MCF 10A (cell line): ENCODE data around the gene KLK15. TPM values are rescaled to one million over a fixed set of nuclear protein-coding genes. Genes with fewer than 3 reads are reported as not detected.

Source experiments
- BruUV-seq: library from RNA; stranded (reverse); fragments of 400-500 nt; replicated peaks from 2 replicates; lab custom pipeline; 2021; lab: Mats Ljungman, UMichigan
- CTCF ChIA-PET: fragments of 300-600 bp; sonication (Branson Sonifier 250); formaldehyde crosslinking; extraction: SDS; loops from one replicate; lab custom pipeline; 2021; ENCODE audit warnings: antibody characterized with exemption, inconsistent platforms; lab: Yijun Ruan, JAX
- POLR2A ChIA-PET: fragments of 300-600, 350-650 bp; sonication (Branson Sonifier 250); formaldehyde crosslinking; extraction: SDS; loops from one replicate; lab custom pipeline; 2020; ENCODE audit warnings: antibody characterized with exemption, inconsistent platforms; lab: Yijun Ruan, JAX
- DNase-seq: peaks from one replicate; pipeline ENCODE4 v3.0.0-alpha.2; 2018; ENCODE audit not compliant: unreplicated experiment
- H3K27ac Mint-ChIP-seq: one replicate; pipeline ENCODE4 v1.8.0; 2022; ENCODE audit warnings: mild to moderate bottlenecking, low read depth, mixed read lengths; ENCODE audit not compliant: unreplicated experiment
- H3K27me3 Mint-ChIP-seq: one replicate; pipeline ENCODE4 v1.8.0; 2022; ENCODE audit warnings: mixed read lengths; ENCODE audit not compliant: insufficient read depth, unreplicated experiment
- H3K36me3 Mint-ChIP-seq: one replicate; pipeline ENCODE4 v1.8.0; 2022; ENCODE audit warnings: mild to moderate bottlenecking, moderate library complexity, mixed read lengths; ENCODE audit not compliant: insufficient read depth, unreplicated experiment
- H3K4me1 Mint-ChIP-seq: one replicate; pipeline ENCODE4 v1.8.0; 2022; ENCODE audit warnings: mixed read lengths; ENCODE audit not compliant: insufficient read depth, unreplicated experiment
- H3K4me3 Mint-ChIP-seq: one replicate; pipeline ENCODE4 v1.8.0; 2022; ENCODE audit warnings: mild to moderate bottlenecking, moderate library complexity, mixed read lengths; ENCODE audit not compliant: unreplicated experiment
- H3K9me3 Mint-ChIP-seq: one replicate; pipeline ENCODE4 v1.8.0; 2022; ENCODE audit warnings: mixed read lengths; ENCODE audit not compliant: unreplicated experiment
- CTCF ChIP-seq: fragments of 200-600 bp; IDR thresholded peaks from one replicate; pipeline ENCODE4 v1.8.0; 2022; ENCODE audit warnings: antibody characterized with exemption, mild to moderate bottlenecking; ENCODE audit not compliant: unreplicated experiment
- intact Hi-C: fragments of 100-400 bp; cut with micrococcal nuclease; formaldehyde crosslinking; loops from 2 replicates; pipeline ENCODE4 v1.14.1; 2022
- total RNA-seq: library from RNA; stranded (reverse); gene quantifications from 2 replicates; pipeline ENCODE4 v1.2.3, GENCODE V29; 2022

Gene KLK15
- total RNA-seq, 1 experiment from 2014 or later: not detected

GRCh38 chr19:50803633-50804419, 29.5 kb downstream of the KLK15 start:
- DNase-seq: no peak
- Mint-ChIP-seq H3K36me3 (peaks cover 63% of the 10 kb centered on the region), H3K27ac (peak overlapping the region; percentile 99), H3K27me3 (no peaks in the 10 kb centered on the region), H3K4me1 (peaks cover 21% of the 10 kb centered on the region), H3K4me3 (peak overlapping the region; percentile 99), H3K9me3 (no peaks in the 10 kb centered on the region)
- no peak for TF ChIP-seq CTCF
- ChIA-PET POLR2A (interaction anchor here (0.6 to 3.8 kb wide), 11 partner anchors 10 to 433 kb away, joined by 3 to 33 read pairs (median 3); partner anchors contain the start of gene POLD1), CTCF (interaction anchor here (0.9 to 2.7 kb wide), 2 partner anchors 118 to 858 kb away, joined by 4 to 13 read pairs; no protein-coding TSS in a partner anchor)
- intact Hi-C loops: loop anchor here (1.0 to 10.0 kb wide), 2 partner anchors 118 to 291 kb away; no protein-coding TSS in a partner anchor
- TSS peak; percentile 73 for BruUV-seq

- H3K9me3 Mint-ChIP-seq: no peaks in the 10 kb centered on the region
- BruUV-seq: no TSS peak
- H3K36me3 Mint-ChIP-seq: peaks cover 90% of the 10 kb centered on the region
- no peaks in the 10 kb centered on the region for H3K27me3 Mint-ChIP-seq
- no peak overlapping the region for H3K27ac Mint-ChIP-seq
- ChIA-PET POLR2A (interaction anchor here (0.7 to 1.4 kb wide), 2 partner anchors 133 to 290 kb away, joined by 5 read pairs; partner anchors contain the start of gene JOSD2), CTCF (interaction anchor here (0.6 to 2.7 kb wide), 3 partner anchors 121 to 437 kb away, joined by 3 to 13 read pairs (median 3); no protein-coding TSS in a partner anchor)
- peaks cover 21% of the 10 kb centered on the region for H3K4me1 Mint-ChIP-seq
- H3K4me3 Mint-ChIP-seq: no peak overlapping the region
- intact Hi-C loops: loop anchor here (10.0 kb wide), 1 partner anchor 294 kb away; no protein-coding TSS in a partner anchor
- TF ChIP-seq CTCF: no peak
- no peak for DNase-seq
Observed at GRCh38 chr19:50801107-50801506, 32.3 kb downstream of the KLK15 start.

GRCh38 chr19:50799547-50799851, 33.9 kb downstream of the KLK15 start:
- H3K27ac Mint-ChIP-seq: no peak overlapping the region
- ChIA-PET POLR2A (interaction anchor here (1.0 kb wide), 1 partner anchor 295 kb away, joined by 3 read pairs; no protein-coding TSS in a partner anchor), CTCF (interaction anchor here (0.9 kb wide), 1 partner anchor 442 kb away, joined by 3 read pairs; no protein-coding TSS in a partner anchor)
- H3K36me3 Mint-ChIP-seq: peaks cover 86% of the 10 kb centered on the region
- H3K4me3 Mint-ChIP-seq: no peak overlapping the region
- intact Hi-C loops: no loop called here
- no peak for DNase-seq
- BruUV-seq: no TSS peak
- peaks cover 16% of the 10 kb centered on the region for H3K4me1 Mint-ChIP-seq
- H3K9me3 Mint-ChIP-seq: no peaks in the 10 kb centered on the region
- no peaks in the 10 kb centered on the region for H3K27me3 Mint-ChIP-seq
- no peak for TF ChIP-seq CTCF
